ENCODE results near the gene TAF1A.

DNA sequence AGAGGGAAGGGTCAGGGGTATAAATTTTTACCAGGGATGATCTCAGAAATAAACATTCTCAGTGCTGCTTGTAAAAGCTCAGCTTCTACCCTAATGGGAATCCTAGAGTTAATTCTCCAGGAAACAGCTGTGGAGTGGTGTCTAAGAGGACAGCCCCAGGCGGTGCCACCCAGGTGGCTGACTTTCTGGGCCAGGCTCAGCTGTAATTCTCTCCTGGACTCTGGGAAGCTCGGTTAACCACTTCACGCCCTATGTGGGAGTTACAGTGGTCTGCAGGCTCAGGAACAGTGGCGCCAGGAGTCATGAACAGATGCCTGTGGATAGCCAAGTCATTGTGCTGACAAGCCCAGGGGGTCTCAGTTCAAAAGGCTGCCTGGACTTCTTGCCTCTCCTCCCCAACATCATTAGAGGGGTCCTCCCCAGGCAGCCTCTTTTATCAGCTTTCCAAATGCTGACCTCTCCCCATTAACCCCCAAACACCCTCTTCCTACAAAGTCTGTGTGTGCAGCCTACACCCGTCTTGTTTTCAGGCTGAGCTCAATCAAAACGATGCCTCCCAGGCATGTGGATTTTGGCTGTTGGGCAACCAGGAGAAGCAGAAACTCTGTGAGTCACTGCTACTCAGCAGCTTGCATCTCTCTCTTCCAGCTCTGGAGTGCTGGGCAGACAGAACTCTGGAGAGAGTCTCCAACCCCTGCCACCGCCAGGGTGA is 43.0 kb downstream of the TAF1A start:
- TF ChIP-seq POLR2AphosphoS5 (IDR thresholded peaks at IDR 0.05; ENCODE audit: low read depth, low read length) (no peak), SIN3A (IDR thresholded peaks at IDR 0.05; ENCODE audit: borderline replicate concordance, insufficient read depth, low read length) (0 out of 2 replicates have a peak, but pooled peaks have one; percentile 34), TAF1 (IDR thresholded peaks at IDR 0.05; ENCODE audit: borderline replicate concordance, insufficient read depth, low read length) (no peak), FOXP2 (optimal IDR thresholded peaks at IDR 0.05; ENCODE audit: borderline replicate concordance, extremely low read depth, extremely low read length, insufficient read depth) (no peak)
- TF ChIP-seq, protein P1, sequence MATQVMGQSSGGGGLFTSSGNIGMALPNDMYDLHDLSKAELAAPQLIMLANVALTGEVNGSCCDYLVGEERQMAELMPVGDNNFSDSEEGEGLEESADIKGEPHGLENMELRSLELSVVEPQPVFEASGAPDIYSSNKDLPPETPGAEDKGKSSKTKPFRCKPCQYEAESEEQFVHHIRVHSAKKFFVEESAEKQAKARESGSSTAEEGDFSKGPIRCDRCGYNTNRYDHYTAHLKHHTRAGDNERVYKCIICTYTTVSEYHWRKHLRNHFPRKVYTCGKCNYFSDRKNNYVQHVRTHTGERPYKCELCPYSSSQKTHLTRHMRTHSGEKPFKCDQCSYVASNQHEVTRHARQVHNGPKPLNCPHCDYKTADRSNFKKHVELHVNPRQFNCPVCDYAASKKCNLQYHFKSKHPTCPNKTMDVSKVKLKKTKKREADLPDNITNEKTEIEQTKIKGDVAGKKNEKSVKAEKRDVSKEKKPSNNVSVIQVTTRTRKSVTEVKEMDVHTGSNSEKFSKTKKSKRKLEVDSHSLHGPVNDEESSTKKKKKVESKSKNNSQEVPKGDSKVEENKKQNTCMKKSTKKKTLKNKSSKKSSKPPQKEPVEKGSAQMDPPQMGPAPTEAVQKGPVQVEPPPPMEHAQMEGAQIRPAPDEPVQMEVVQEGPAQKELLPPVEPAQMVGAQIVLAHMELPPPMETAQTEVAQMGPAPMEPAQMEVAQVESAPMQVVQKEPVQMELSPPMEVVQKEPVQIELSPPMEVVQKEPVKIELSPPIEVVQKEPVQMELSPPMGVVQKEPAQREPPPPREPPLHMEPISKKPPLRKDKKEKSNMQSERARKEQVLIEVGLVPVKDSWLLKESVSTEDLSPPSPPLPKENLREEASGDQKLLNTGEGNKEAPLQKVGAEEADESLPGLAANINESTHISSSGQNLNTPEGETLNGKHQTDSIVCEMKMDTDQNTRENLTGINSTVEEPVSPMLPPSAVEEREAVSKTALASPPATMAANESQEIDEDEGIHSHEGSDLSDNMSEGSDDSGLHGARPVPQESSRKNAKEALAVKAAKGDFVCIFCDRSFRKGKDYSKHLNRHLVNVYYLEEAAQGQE (IDR thresholded peaks at IDR 0.05; ENCODE audit: insufficient read depth in 1 of 2, low read depth in 2 of 2, low read length in 2 of 2), result no peak

All from PFSK-1 (cell line).